ENCODE results near the gene FADS3. TPM values are rescaled to one million over a fixed set of nuclear protein-coding genes. Genes with fewer than 3 reads are reported as not detected.

Gene FADS3
- total and polyA plus RNA-seq, 9 of the 15 experiments (the other 6 are each of a cell fraction or from before 2014, with no cell fraction given): 0.97 to 148 (median 92.7) TPM

DNA sequence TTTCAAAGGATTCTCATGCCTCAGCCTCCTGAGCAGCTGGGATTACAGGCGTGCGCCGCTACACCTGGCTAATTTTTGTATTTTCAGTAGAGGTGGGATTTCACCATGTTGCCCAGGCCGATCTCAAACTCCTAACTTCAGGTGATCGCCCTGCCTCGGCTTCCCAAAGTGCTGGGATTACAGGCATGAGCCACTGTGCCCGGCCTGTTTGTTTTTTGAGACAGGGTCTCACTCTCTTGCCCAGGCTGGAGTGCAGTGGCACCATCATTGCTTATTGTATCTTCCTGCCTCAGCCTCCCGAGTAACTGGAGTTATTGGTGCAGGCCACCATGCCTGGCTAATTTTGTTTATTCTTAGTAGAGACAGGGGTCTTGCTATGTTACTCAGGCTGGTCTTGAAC is 55.2 kb downstream of the FADS3 start:
- Histone ChIP-seq H4K20me1 (replicated peaks; ENCODE audit: control insufficient read depth, insufficient read depth, low read length) (no peaks in the 10 kb centered on the region), H3K9me1 (ENCODE audit: control insufficient read depth, insufficient read depth, low read length) (peaks cover 15% of the 10 kb centered on the region), H3K4me2 (ENCODE audit: insufficient read depth, low read length) (peak overlapping the region; percentile 59; the same call in 1 of the 2 replicates), H2AFZ (ENCODE audit: low read depth, low read length) (no peak overlapping the region), H3K9me3 (replicated peaks; ENCODE audit: control insufficient read depth, insufficient read depth, low read depth, low read length) (no peaks in the 10 kb centered on the region), H3K4me3 (no peak overlapping the region), H3K9ac (ENCODE audit: insufficient read depth in 1 of 2, low read depth in 2 of 2, low read length in 2 of 2) (peak overlapping the region; percentile 53 to 86; a peak in 3 of 4 replicates), H3K4me1 (replicated peaks in 1 of 2; ENCODE audit: control insufficient read depth in 2 of 2, insufficient read depth in 2 of 2, low read length in 2 of 2) (peaks cover 62 to 72% of the 10 kb centered on the region in 2 experiments), H3K36me3 (ENCODE audit: control insufficient read depth, insufficient read depth, low read length) (peaks cover 16% of the 10 kb centered on the region), H3K27ac (ENCODE audit: extremely low read depth, low read depth, low read length) (peak overlapping the region; percentile 100), H3K27me3 (ENCODE audit: control insufficient read depth in 2 of 2, insufficient read depth in 2 of 2, low read length in 2 of 2) (no peaks in the 10 kb centered on the region), H3K79me2 (ENCODE audit: control insufficient read depth, insufficient read depth, low read length) (peaks cover 36% of the 10 kb centered on the region; the same call in 2 of the 3 replicates)
- ChIA-PET CTCF (ENCODE audit: low intra/inter-chr PET ratio) (no interaction called here), POLR2A (interaction anchor here (0.8 to 0.9 kb wide), 3 partner anchors 13 to 131 kb away, joined by 3 read pairs; no protein-coding TSS in a partner anchor)
- 84% methylated on average over 8 of the region's 8 CpGs for WGBS (ENCODE audit: insufficient coverage, low coverage, missing lambda C conversion rate)
- ATAC-seq (no peak), DNase-seq (ENCODE audit: extremely low read depth in 1 of 4, low spot score in 3 of 4) (no peak), FAIRE-seq (no peak)
- in situ Hi-C loops (cut with MboI) (no loop called here), intact Hi-C loops (cut with micrococcal nuclease) (no loop called here)
- BruUV-seq (replicated peaks): no TSS peak
- TF ChIP-seq ZNF212 (CRISPR knock-in tag; IDR thresholded peaks at IDR 0.05): 0 out of 2 replicates have a peak, but pooled peaks have one; percentile 15
- TF ChIP-seq PPARD (CRISPR knock-in tag; IDR thresholded peaks at IDR 0.05): no peak
- TF ChIP-seq MAFG (tag; conservative IDR thresholded peaks at IDR 0.05): no peak
- no peak for TF ChIP-seq ZNF384 (IDR thresholded peaks at IDR 0.05; ENCODE audit: low read depth, low read length)
- no peak for TF ChIP-seq ZNF165 (CRISPR knock-in tag; IDR thresholded peaks at IDR 0.05; ENCODE audit: borderline replicate concordance)
- TF ChIP-seq ZKSCAN3 (CRISPR knock-in tag; IDR thresholded peaks at IDR 0.05): no peak
- TF ChIP-seq SAFB (IDR thresholded peaks at IDR 0.05; ENCODE audit: borderline replicate concordance, low read depth, low read length): no peak
- TF ChIP-seq NR4A1 (CRISPR knock-in tag; IDR thresholded peaks at IDR 0.05): no peak
- TF ChIP-seq NR4A1 (tag; IDR thresholded peaks at IDR 0.05): peak; percentile 14; the same call in 1 of the 2 replicates
- no peak for TF ChIP-seq ETS2 (tag; IDR thresholded peaks at IDR 0.05; ENCODE audit: borderline replicate concordance, poor library complexity, severe bottlenecking)
- TF ChIP-seq KDM4B (IDR thresholded peaks at IDR 0.05; ENCODE audit: borderline replicate concordance in 2 of 2, low read depth in 1 of 2): no peak
- TF ChIP-seq DMBX1 (CRISPR knock-in tag; IDR thresholded peaks at IDR 0.05; ENCODE audit: borderline replicate concordance): 0 out of 2 replicates have a peak, but pooled peaks have one; percentile 9
- no peak for TF ChIP-seq MGA (IDR thresholded peaks at IDR 0.05)

Data from K562 (cell line).